ENCODE results near the gene IL9. TPM values are rescaled to one million over a fixed set of nuclear protein-coding genes. Genes with fewer than 3 reads are reported as not detected.

Gene IL9
- total and polyA plus RNA-seq, 5 experiments from 2014 or later = not detected

Other genes starting within 250 kb of the IL9 start
- gene SLC25A48, start 61.2 kb downstream of the IL9 start, total RNA-seq = not detected
- gene SLC25A48, start 61.2 kb downstream of the IL9 start, polyA plus RNA-seq = not detected
- not detected for gene LECT2, start 59.1 kb upstream of the IL9 start, total RNA-seq
- not detected for gene LECT2, start 59.1 kb upstream of the IL9 start, polyA plus RNA-seq
- gene TGFBI, start 133.1 kb upstream of the IL9 start, total RNA-seq = 10 to 100 TPM in 1 of 2 experiments, 1 to 10 TPM in 1; 8.9 to 11.7 TPM
- gene TGFBI, start 133.1 kb upstream of the IL9 start, polyA plus RNA-seq = 1 to 10 TPM in 1 of 3 donors, under 1 TPM in 1, not detected in 1; 0.34 to 3.2 TPM
- 10 to 100 TPM; 20.0 to 21.5 TPM for gene SMAD5, start 237.0 kb upstream of the IL9 start, total RNA-seq
- gene SMAD5, start 237.0 kb upstream of the IL9 start, polyA plus RNA-seq = 10 to 100 TPM; 10.8 to 17.2 (median 14.7) TPM